ENCODE data around the gene AKAP5.

GRCh38 chr14:64522591-64523355, 57.5 kb downstream of the AKAP5 start:
- TF ChIP-seq IRF3 (IDR thresholded peaks at IDR 0.05; ENCODE audit: low read depth, low read length) (no peak), CTCF (IDR thresholded peaks at IDR 0.05) (no peak), ZBTB33 (IDR thresholded peaks at IDR 0.05; ENCODE audit: borderline replicate concordance, low read depth) (no peak), YY1 (IDR thresholded peaks at IDR 0.05; ENCODE audit: low read depth) (no peak), NRF1 (IDR thresholded peaks at IDR 0.05; ENCODE audit: low read depth, low read length) (no peak), EP300 (IDR thresholded peaks at IDR 0.05; ENCODE audit: borderline replicate concordance in 1 of 2, low read depth in 1 of 2, low read length in 1 of 2) (no peak), EZH2phosphoT487 (IDR thresholded peaks at IDR 0.05; ENCODE audit: borderline replicate concordance, low read depth) (no peak), GABPA (IDR thresholded peaks at IDR 0.05; ENCODE audit: low read depth) (no peak), CHD2 (IDR thresholded peaks at IDR 0.05; ENCODE audit: low read length, partially characterized antibody) (no peak), REST (IDR thresholded peaks at IDR 0.05; ENCODE audit: low read depth, low read length) (no peak), TEAD4 (IDR thresholded peaks at IDR 0.05; ENCODE audit: borderline replicate concordance, insufficient read depth) (no peak)
